Stimulated activated naive CD8-positive, alpha-beta T cell treated with anti-CD3 and anti-CD28 coated beads, Interleukin-15, amount 100 ng/mL, for 72 hours (primary cell): Measurements from ENCODE around the gene NCAPG.

ENCODE experiments used
- ATAC-seq: fragments of 150-1000 bp; cut with Tn5 transposase; 2 replicates; pipeline ENCODE4 v1.10.0; 2021; ENCODE audit warnings: mild to moderate bottlenecking, moderate library complexity
- DNase-seq, 2 donors: peaks; one replicate each; pipeline ENCODE4 v3.0.0; 2021 to 2022
- H3K27ac Mint-ChIP-seq, 2 donors: one replicate each; pipeline ENCODE4 v1.8.0; 2022; ENCODE audit warnings: mild to moderate bottlenecking in 2 of 2, mixed read lengths in 2 of 2, moderate library complexity in 2 of 2
- H3K27me3 Mint-ChIP-seq: one replicate; pipeline ENCODE4 v1.8.0; 2022; ENCODE audit warnings: mixed read lengths
- H3K4me1 Mint-ChIP-seq: one replicate; pipeline ENCODE4 v1.8.0; 2022; ENCODE audit warnings: mild to moderate bottlenecking, mixed read lengths
- H3K4me3 Mint-ChIP-seq, 2 donors: one replicate each; pipeline ENCODE4 v1.8.0; 2022; ENCODE audit warnings: mild to moderate bottlenecking in 2 of 2, mixed read lengths in 2 of 2, moderate library complexity in 1 of 2
- H3K9me3 Mint-ChIP-seq, 2 donors: one replicate each; pipeline ENCODE4 v1.8.0; 2022; ENCODE audit warnings: mixed read lengths in 2 of 2

NCAPG gene

GRCh38 chr4:17889692-17890091 lies 78.9 kb downstream of the NCAPG start:
- H3K27ac Mint-ChIP-seq, result no peak overlapping the region
- ATAC-seq (no peak), DNase-seq (no peak)
- no peaks in the 10 kb centered on the region for H3K27me3 Mint-ChIP-seq
- H3K4me3 Mint-ChIP-seq, result no peak overlapping the region
- no peaks in the 10 kb centered on the region for H3K9me3 Mint-ChIP-seq
- no peaks in the 10 kb centered on the region for H3K4me1 Mint-ChIP-seq

- no peak for DNase-seq
- H3K4me1 Mint-ChIP-seq, result no peaks in the 10 kb centered on the region
- H3K27ac Mint-ChIP-seq, result no peak overlapping the region
- H3K4me3 Mint-ChIP-seq, result no peak overlapping the region
- no peaks in the 10 kb centered on the region for H3K27me3 Mint-ChIP-seq
- ATAC-seq, result no peak
- no peaks in the 10 kb centered on the region for H3K9me3 Mint-ChIP-seq
These were observed 83.6 kb downstream of the NCAPG start for GRCh38 chr4:17894421-17894820.
